Measurements from ENCODE around the gene TPM4. TPM values are rescaled to one million over a fixed set of nuclear protein-coding genes. Genes with fewer than 3 reads are reported as not detected.
"Not testable (repeated sequence)": the region's sequence is repeated elsewhere in the genome, so short reads cannot be mapped to it uniquely, and the experiment has no call there.

TPM4 gene
- total RNA-seq, 2 donors from 2014 or later: 964 to 1,096 TPM

DNA sequence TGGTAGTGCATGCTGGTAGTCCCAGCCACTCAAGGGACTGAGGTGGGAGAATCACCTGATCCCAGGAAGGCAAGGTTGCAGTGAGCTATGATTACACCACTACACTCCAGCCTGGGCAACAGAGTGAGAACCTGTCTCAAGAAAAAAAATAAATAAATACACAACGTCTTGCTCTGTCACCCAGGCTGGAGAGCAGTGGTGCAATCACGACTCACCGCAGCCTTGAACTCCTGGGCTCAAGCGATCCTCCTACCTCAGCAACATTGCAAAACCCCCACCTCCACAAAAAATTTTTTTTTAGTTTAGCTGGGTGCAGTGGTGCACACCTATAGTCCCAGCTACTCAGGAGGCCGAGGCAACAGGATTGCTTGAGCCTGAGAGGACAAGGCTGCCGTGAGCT, 8.8 kb downstream of the TPM4 start:
- no peak for DNase-seq (ENCODE audit: low spot score)
- Histone ChIP-seq H3K36me3 (peaks cover 93% of the 10 kb centered on the region), H3K9me3 (no peaks in the 10 kb centered on the region), H3K27ac (peak overlapping the region; percentile 40 to 57), H3K4me3 (no peak overlapping the region), H3K27me3 (replicated peaks; ENCODE audit: insufficient read depth) (no peaks in the 10 kb centered on the region), H3K4me1 (ENCODE audit: control insufficient read depth in 1 of 2, low read depth in 2 of 2) (peaks cover 18 to 88% of the 10 kb centered on the region in 2 donors)
- TF ChIP-seq, protein P1, sequence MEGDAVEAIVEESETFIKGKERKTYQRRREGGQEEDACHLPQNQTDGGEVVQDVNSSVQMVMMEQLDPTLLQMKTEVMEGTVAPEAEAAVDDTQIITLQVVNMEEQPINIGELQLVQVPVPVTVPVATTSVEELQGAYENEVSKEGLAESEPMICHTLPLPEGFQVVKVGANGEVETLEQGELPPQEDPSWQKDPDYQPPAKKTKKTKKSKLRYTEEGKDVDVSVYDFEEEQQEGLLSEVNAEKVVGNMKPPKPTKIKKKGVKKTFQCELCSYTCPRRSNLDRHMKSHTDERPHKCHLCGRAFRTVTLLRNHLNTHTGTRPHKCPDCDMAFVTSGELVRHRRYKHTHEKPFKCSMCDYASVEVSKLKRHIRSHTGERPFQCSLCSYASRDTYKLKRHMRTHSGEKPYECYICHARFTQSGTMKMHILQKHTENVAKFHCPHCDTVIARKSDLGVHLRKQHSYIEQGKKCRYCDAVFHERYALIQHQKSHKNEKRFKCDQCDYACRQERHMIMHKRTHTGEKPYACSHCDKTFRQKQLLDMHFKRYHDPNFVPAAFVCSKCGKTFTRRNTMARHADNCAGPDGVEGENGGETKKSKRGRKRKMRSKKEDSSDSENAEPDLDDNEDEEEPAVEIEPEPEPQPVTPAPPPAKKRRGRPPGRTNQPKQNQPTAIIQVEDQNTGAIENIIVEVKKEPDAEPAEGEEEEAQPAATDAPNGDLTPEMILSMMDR (IDR thresholded peaks at IDR 0.05): no peak
- ATAC-seq (ENCODE audit: insufficient number of reproducible peaks, low FRiP score, low read depth): no peak

- not testable (repeated sequence) for DNase-seq (ENCODE audit: low spot score); ATAC-seq (ENCODE audit: insufficient number of reproducible peaks, low FRiP score, low read depth); H3K9me3 ChIP-seq; H3K27me3 ChIP-seq (replicated peaks; ENCODE audit: insufficient read depth); H3K4me3 ChIP-seq
- Histone ChIP-seq H3K27ac (peak overlapping the region; percentile 12 to 56), H3K4me1 (ENCODE audit: control insufficient read depth in 1 of 2, low read depth in 2 of 2) (peaks cover 4 to 65% of the 10 kb centered on the region in 2 donors), H3K36me3 (peaks cover 100% of the 10 kb centered on the region)
Observed at GRCh38 chr19:16087404-16087803, 11.1 kb downstream of the TPM4 start.

DNA sequence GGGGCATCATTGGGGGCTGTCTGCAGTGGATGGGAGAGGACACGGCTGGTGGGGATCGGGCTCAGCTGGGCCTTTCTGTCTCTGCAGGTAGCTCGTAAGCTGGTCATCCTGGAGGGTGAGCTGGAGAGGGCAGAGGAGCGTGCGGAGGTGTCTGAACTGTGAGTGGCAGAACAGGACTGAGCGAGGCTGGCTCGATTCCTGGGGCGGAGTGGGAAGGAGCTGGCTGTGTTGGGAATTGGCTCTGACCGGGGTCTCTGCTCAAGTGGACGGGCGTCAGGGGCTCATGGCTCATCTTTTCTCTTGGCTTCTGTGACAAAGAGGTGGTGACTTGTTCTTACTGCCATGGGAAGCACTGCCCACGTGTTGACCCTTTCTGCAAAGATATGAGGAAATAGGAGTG, 11.6 kb downstream of the TPM4 start:
- Histone ChIP-seq H3K27me3 (replicated peaks; ENCODE audit: insufficient read depth) (no peaks in the 10 kb centered on the region), H3K36me3 (peaks cover 100% of the 10 kb centered on the region), H3K27ac (peak overlapping the region; percentile 24 to 56), H3K4me3 (no peak overlapping the region), H3K9me3 (no peaks in the 10 kb centered on the region), H3K4me1 (ENCODE audit: control insufficient read depth in 1 of 2, low read depth in 2 of 2) (peaks cover 4 to 63% of the 10 kb centered on the region in 2 donors)
- DNase-seq (ENCODE audit: low spot score): no peak
- no peak for ATAC-seq (ENCODE audit: insufficient number of reproducible peaks, low FRiP score, low read depth)
- TF ChIP-seq, protein P1 (IDR thresholded peaks at IDR 0.05): no peak

GRCh38 chr19:16088351-16089009, 12.2 kb downstream of the TPM4 start:
- ATAC-seq (ENCODE audit: insufficient number of reproducible peaks, low FRiP score, low read depth) (no peak), DNase-seq (ENCODE audit: low spot score) (no peak)
- H3K27me3 ChIP-seq (replicated peaks; ENCODE audit: insufficient read depth): no peaks in the 10 kb centered on the region
- peak overlapping the region; percentile 24 to 56 for H3K27ac ChIP-seq
- no peaks in the 10 kb centered on the region for H3K9me3 ChIP-seq
- H3K4me3 ChIP-seq: no peak overlapping the region
- peaks cover 4 to 63% of the 10 kb centered on the region in 2 donors for H3K4me1 ChIP-seq (ENCODE audit: control insufficient read depth in 1 of 2, low read depth in 2 of 2)
- TF ChIP-seq, protein P1 (IDR thresholded peaks at IDR 0.05): no peak
- peaks cover 100% of the 10 kb centered on the region for H3K36me3 ChIP-seq

DNA sequence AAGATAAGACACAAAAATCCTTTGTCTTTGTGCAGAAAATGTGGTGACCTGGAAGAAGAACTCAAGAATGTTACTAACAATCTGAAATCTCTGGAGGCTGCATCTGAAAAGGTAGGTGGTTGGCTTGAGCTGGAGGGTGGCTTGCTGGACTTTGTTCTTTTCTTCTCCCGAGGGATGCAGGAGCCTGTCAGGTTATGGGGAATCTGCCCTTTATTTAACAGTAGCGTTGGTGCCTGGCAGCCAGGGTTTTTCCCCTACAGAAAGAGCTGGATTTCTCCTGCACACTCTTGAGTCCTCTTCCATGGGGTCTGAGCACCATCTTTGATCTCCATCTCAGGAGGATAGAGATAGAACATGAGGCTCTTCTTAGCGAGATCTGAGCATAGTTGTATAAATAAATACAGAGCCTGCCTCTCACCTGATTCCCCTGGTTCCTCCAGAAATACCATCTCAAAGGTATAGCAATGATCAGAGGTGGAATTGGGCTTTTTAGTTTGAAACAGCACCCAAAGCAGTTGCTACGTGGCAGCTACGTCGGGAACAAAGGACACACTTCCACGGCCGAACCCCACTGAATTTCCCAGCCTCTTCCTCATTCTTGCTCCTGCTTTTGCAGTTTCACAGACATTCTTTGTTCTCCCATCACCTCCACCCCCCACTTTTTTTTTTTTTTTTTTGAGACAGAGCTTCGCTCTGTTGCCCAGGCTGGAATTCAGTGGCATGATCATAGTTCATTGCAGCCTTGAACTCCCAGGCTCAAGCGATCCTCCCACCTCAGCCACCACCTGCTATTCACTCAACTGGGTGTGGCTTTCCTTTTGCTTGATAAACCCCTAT, 12.9 kb downstream of the TPM4 start:
- Histone ChIP-seq H3K36me3 (peaks cover 100% of the 10 kb centered on the region), H3K27ac (peak overlapping the region in 1 of 2 donors; percentile 56)
- TF ChIP-seq, protein P1 (IDR thresholded peaks at IDR 0.05): no peak

More for the DNA sequence above, 12.9 kb downstream of the TPM4 start:
- Histone ChIP-seq H3K27me3 (replicated peaks; ENCODE audit: insufficient read depth) (no peaks in the 10 kb centered on the region), H3K4me1 (ENCODE audit: control insufficient read depth in 1 of 2, low read depth in 2 of 2) (peaks cover 4 to 62% of the 10 kb centered on the region in 2 donors), H3K4me3 (no peak overlapping the region), H3K9me3 (no peaks in the 10 kb centered on the region)
- DNase-seq (ENCODE audit: low spot score): no peak
- ATAC-seq (ENCODE audit: insufficient number of reproducible peaks, low FRiP score, low read depth): no peak
